Measurements from ENCODE around the gene NNMT.

GRCh38 chr11:114330373-114330772 lies 34.2 kb downstream of the NNMT start:
- TF ChIP-seq CTCF (conservative IDR thresholded peaks at IDR 0.05; ENCODE audit: low read length) = no peak
- TF ChIP-seq EZH2phosphoT487 (IDR thresholded peaks at IDR 0.05; ENCODE audit: borderline replicate concordance, low read depth, low read length) = no peak
